Upper lobe of left lung (tissue), 4 donors: ENCODE data around the gene SLC25A28.

Experiments
- POLR2A ChIP-seq, 4 donors: fragments of 450-650 bp; IDR thresholded peaks; one replicate each; pipeline ENCODE4 v1.5.1; 2016 to 2017; ENCODE audit warnings: antibody characterized with exemption in 4 of 4, mild to moderate bottlenecking in 2 of 4
- TF ChIP-seq, protein P1 (sequence below), 6 experiments: fragments of 450-650 bp in 4 of 6; fragments of 200-600 bp in 2 of 6; sonication (generic) in 2 of 6; IDR thresholded peaks; one replicate each; pipeline ENCODE4 v1.5.1; 2016 to 2019; ENCODE audit warnings: antibody characterized with exemption in 6 of 6

GRCh38 chr10:99659868-99660366, 39.7 kb upstream of the SLC25A28 start:
- TF ChIP-seq, protein P1, sequence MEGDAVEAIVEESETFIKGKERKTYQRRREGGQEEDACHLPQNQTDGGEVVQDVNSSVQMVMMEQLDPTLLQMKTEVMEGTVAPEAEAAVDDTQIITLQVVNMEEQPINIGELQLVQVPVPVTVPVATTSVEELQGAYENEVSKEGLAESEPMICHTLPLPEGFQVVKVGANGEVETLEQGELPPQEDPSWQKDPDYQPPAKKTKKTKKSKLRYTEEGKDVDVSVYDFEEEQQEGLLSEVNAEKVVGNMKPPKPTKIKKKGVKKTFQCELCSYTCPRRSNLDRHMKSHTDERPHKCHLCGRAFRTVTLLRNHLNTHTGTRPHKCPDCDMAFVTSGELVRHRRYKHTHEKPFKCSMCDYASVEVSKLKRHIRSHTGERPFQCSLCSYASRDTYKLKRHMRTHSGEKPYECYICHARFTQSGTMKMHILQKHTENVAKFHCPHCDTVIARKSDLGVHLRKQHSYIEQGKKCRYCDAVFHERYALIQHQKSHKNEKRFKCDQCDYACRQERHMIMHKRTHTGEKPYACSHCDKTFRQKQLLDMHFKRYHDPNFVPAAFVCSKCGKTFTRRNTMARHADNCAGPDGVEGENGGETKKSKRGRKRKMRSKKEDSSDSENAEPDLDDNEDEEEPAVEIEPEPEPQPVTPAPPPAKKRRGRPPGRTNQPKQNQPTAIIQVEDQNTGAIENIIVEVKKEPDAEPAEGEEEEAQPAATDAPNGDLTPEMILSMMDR (IDR thresholded peaks at IDR 0.05), result no peak
- TF ChIP-seq POLR2A (IDR thresholded peaks at IDR 0.05), result no peak
